Natural killer cell (primary cell): ENCODE results near the gene NCEH1. TPM values are rescaled to one million over a fixed set of nuclear protein-coding genes. Genes with fewer than 3 reads are reported as not detected.

ENCODE experiments used
- ATAC-seq, 3 donors: fragments of 150-1000 bp in 2 of 3; fragments of 200-7000 bp in 1 of 3; cut with Tn5 transposase; 1 replicate in 1 of 3; 2 replicates in 2 of 3; pipeline ENCODE4 v1.10.0; 2021; ENCODE audit warnings: mild to moderate bottlenecking in 2 of 3, moderate library complexity in 2 of 3
- DNase-seq, 2 donors: peaks; one replicate each; pipeline versions ENCODE4 v3.0.0 to v3.0.0-alpha.2; 2013 to 2021; ENCODE audit warnings: mixed read lengths in 1 of 2
- H3K27ac ChIP-seq: one replicate; pipeline ENCODE4 v1.5.1; 2013; ENCODE audit warnings: mild to moderate bottlenecking, low read length
- H3K27me3 ChIP-seq: one replicate; pipeline ENCODE4 v1.6.1; 2013; ENCODE audit warnings: low read length; ENCODE audit not compliant: control insufficient read depth, insufficient read depth
- H3K36me3 ChIP-seq: one replicate; pipeline ENCODE4 v1.6.1; 2013; ENCODE audit warnings: low read length; ENCODE audit not compliant: control insufficient read depth, insufficient read depth
- H3K4me1 ChIP-seq: one replicate; pipeline ENCODE4 v1.6.1; 2013; ENCODE audit warnings: low read length; ENCODE audit not compliant: control insufficient read depth, insufficient read depth
- H3K4me3 ChIP-seq: one replicate; pipeline ENCODE4 v1.5.1; 2013; ENCODE audit warnings: low read length
- H3K9me3 ChIP-seq: one replicate; pipeline ENCODE4 v1.6.1; 2013; ENCODE audit warnings: low read length; ENCODE audit not compliant: control insufficient read depth, insufficient read depth
- H3K27ac Mint-ChIP-seq, 2 donors: one replicate each; pipeline ENCODE4 v1.8.0; 2022; ENCODE audit warnings: mild to moderate bottlenecking in 2 of 2, mixed read lengths in 2 of 2, moderate library complexity in 1 of 2
- H3K27me3 Mint-ChIP-seq, 2 donors: one replicate each; pipeline ENCODE4 v1.8.0; 2022; ENCODE audit warnings: low read depth in 2 of 2, mixed read lengths in 2 of 2
- H3K36me3 Mint-ChIP-seq: one replicate; pipeline ENCODE4 v1.8.0; 2022; ENCODE audit warnings: mixed read lengths
- H3K4me1 Mint-ChIP-seq, 2 donors: one replicate each; pipeline ENCODE4 v1.8.0; 2022; ENCODE audit warnings: mixed read lengths in 2 of 2
- H3K4me3 Mint-ChIP-seq: one replicate; pipeline ENCODE4 v1.8.0; 2022; ENCODE audit warnings: mild to moderate bottlenecking, moderate library complexity, mixed read lengths
- H3K9me3 Mint-ChIP-seq, 2 donors: one replicate each; pipeline ENCODE4 v1.8.0; 2022; ENCODE audit warnings: mixed read lengths in 2 of 2
- WGBS: methylation state at CpG from one replicate; pipeline ENCODE4 v1.1.7; 2013; ENCODE audit warnings: missing lambda C conversion rate; ENCODE audit not compliant: insufficient coverage; 5-methylcytosine and 5-hydroxymethylcytosine counted together
- intact Hi-C: fragments of 100-400 bp; cut with micrococcal nuclease; formaldehyde crosslinking; loops from one replicate; pipeline ENCODE4 v1.14.2; 2022
- total RNA-seq, 4 donors: library from RNA; stranded (reverse); fragments of 120-200 nt in 1 of 4; gene quantifications; one replicate each; pipeline versions ENCODE4 v1.2.3 to v1.2.4, GENCODE V29; 2013 to 2022
- TF ChIP-seq, protein P1 (sequence below): fragments of 200-600 bp; IDR thresholded peaks from one replicate; pipeline ENCODE4 v1.8.0; 2022; ENCODE audit warnings: antibody characterized with exemption

Gene NCEH1
- total RNA-seq, 3 donors from 2014 or later (not counting 1 experiment from before 2014, with no cell fraction given) = 3.5 to 6.8 (median 5.3) TPM

DNA sequence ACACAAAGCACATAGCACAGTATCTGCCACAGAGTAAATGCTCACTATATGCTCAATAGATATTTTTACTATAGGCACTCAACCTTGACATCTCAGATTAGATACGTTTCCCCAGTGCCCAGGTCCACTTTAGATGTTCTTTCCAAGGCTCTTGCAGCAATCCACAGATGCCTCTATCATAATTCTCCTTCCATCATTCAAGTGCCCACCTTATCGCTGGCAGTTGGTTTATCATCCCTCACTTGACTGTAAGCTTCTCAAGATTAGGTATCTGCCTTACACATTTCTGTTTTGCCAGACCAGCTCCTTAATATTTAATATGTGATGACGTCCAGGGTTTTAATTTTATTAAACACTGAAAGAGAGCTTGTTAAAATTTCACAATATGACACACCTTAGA lies 8.6 kb downstream of the NCEH1 start:
- TF ChIP-seq, protein P1, sequence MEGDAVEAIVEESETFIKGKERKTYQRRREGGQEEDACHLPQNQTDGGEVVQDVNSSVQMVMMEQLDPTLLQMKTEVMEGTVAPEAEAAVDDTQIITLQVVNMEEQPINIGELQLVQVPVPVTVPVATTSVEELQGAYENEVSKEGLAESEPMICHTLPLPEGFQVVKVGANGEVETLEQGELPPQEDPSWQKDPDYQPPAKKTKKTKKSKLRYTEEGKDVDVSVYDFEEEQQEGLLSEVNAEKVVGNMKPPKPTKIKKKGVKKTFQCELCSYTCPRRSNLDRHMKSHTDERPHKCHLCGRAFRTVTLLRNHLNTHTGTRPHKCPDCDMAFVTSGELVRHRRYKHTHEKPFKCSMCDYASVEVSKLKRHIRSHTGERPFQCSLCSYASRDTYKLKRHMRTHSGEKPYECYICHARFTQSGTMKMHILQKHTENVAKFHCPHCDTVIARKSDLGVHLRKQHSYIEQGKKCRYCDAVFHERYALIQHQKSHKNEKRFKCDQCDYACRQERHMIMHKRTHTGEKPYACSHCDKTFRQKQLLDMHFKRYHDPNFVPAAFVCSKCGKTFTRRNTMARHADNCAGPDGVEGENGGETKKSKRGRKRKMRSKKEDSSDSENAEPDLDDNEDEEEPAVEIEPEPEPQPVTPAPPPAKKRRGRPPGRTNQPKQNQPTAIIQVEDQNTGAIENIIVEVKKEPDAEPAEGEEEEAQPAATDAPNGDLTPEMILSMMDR = peak; percentile 5
- intact Hi-C loops = no loop called here
- H3K4me3 Mint-ChIP-seq = no peak overlapping the region
- no peak for ATAC-seq
- no peaks in the 10 kb centered on the region for H3K27me3 Mint-ChIP-seq
- Histone ChIP-seq H3K4me3 (no peak overlapping the region), H3K9me3 (no peaks in the 10 kb centered on the region), H3K27ac (no peak overlapping the region), H3K36me3 (no peaks in the 10 kb centered on the region), H3K27me3 (no peaks in the 10 kb centered on the region), H3K4me1 (peaks cover 6% of the 10 kb centered on the region)
- no peaks in the 10 kb centered on the region for H3K9me3 Mint-ChIP-seq
- 92% methylated on average over 3 of the region's 3 CpGs for WGBS
- DNase-seq = no peak
- peaks cover 17 to 18% of the 10 kb centered on the region in 2 donors for H3K4me1 Mint-ChIP-seq
- no peaks in the 10 kb centered on the region for H3K36me3 Mint-ChIP-seq
- H3K27ac Mint-ChIP-seq = no peak overlapping the region

DNA sequence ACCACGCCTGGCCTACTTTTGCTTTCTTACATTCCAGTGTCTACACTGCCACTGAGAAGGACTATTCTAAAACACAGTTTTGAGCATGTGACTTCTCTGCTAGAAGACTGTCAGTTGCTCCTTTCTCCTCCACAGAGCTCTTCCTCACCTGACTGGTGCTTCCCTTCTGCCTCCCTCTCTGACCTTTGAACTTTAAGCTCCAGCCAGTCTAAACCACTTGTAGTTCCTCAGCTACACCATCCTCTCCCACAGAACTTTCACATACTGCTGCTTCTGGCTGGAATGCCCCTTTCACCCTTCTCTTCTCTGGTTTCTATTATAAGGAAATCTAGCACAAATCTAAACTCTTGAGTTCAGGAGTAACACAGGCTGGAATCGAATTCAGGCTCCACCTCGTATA lies 9.1 kb downstream of the NCEH1 start:
- DNase-seq = no peak
- no peak overlapping the region for H3K27ac ChIP-seq

DNA sequence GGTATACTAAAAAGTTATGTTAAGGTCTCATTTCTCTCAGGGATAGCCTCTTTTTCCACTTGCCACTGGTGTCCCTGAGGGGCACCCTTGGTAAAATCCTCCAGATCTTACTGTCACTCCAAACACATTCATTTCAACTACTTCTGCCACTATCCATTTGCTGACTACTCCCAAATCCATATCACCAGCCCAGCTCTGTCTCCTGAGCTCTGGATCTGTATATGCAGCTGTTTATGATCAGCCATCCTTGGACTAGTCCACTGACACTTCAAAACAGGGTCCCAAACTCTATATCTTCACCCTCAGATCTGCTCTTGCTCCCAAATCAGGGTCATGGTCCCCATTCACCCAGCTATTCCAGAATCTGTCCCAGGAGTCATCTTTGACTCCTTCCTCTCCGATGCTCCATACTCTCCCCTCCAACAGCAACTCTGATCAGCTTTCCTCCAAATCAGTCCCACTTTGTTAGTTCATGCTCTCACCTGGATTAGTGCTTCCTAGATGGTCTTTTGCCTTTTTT lies 9.9 kb downstream of the NCEH1 start:
- no peaks in the 10 kb centered on the region for H3K27me3 ChIP-seq
- Mint-ChIP-seq H3K4me1 (peaks cover 17 to 18% of the 10 kb centered on the region in 2 donors), H3K27ac (no peak overlapping the region), H3K9me3 (no peaks in the 10 kb centered on the region), H3K36me3 (no peaks in the 10 kb centered on the region), H3K4me3 (no peak overlapping the region), H3K27me3 (no peaks in the 10 kb centered on the region)
- WGBS = 96% methylated on average over 1 of the region's 1 CpG
- H3K4me3 ChIP-seq = no peak overlapping the region
- peaks cover 6% of the 10 kb centered on the region for H3K4me1 ChIP-seq
- H3K36me3 ChIP-seq = no peaks in the 10 kb centered on the region
- H3K9me3 ChIP-seq = no peaks in the 10 kb centered on the region
- DNase-seq = no peak
- no peak overlapping the region for H3K27ac ChIP-seq
- no peak for ATAC-seq
- TF ChIP-seq, protein P1 = no peak
- intact Hi-C loops = no loop called here

More for the DNA sequence above, 9.1 kb downstream of the NCEH1 start:
- Mint-ChIP-seq H3K4me1 (peaks cover 17 to 18% of the 10 kb centered on the region in 2 donors), H3K27me3 (no peaks in the 10 kb centered on the region), H3K4me3 (no peak overlapping the region), H3K36me3 (no peaks in the 10 kb centered on the region), H3K9me3 (no peaks in the 10 kb centered on the region), H3K27ac (no peak overlapping the region)
- H3K4me1 ChIP-seq = peaks cover 6% of the 10 kb centered on the region
- WGBS = 96% methylated on average over 3 of the region's 3 CpGs
- no peak overlapping the region for H3K4me3 ChIP-seq
- H3K9me3 ChIP-seq = no peaks in the 10 kb centered on the region
- no peak for ATAC-seq
- intact Hi-C loops = no loop called here
- no peaks in the 10 kb centered on the region for H3K27me3 ChIP-seq
- TF ChIP-seq, protein P1 = no peak
- no peaks in the 10 kb centered on the region for H3K36me3 ChIP-seq

DNA sequence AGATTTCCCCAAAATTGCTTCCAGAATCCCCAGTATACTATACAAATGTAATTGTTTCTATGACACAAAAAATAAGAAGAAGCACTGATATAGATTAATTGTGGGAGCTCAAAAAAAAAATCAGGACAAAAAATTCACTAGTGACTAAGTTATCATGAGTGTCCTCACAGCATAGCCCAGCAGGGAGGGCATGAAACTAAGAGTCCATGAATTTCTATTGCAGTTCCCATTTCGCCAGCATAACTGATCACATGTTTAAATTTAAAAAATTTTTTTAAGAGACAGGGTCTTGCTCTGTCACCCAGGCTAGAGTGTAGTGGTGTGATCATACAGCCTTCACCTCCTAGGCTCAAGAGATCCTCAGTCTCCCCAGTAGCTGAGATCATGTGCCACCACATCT lies 10.6 kb downstream of the NCEH1 start:
- Histone ChIP-seq H3K4me1 (peaks cover 6% of the 10 kb centered on the region), H3K36me3 (no peaks in the 10 kb centered on the region), H3K4me3 (no peak overlapping the region), H3K9me3 (no peaks in the 10 kb centered on the region), H3K27me3 (no peaks in the 10 kb centered on the region), H3K27ac (no peak overlapping the region)
- Mint-ChIP-seq H3K4me3 (no peak overlapping the region), H3K9me3 (no peaks in the 10 kb centered on the region), H3K27ac (no peak overlapping the region), H3K4me1 (peaks cover 17 to 20% of the 10 kb centered on the region in 2 donors), H3K36me3 (no peaks in the 10 kb centered on the region), H3K27me3 (no peaks in the 10 kb centered on the region)
- DNase-seq (no peak), ATAC-seq (no peak)
- intact Hi-C loops = no loop called here
- TF ChIP-seq, protein P1 = no peak
- 86% methylated on average over 1 of the region's 1 CpG for WGBS
